NOMO-1 (cell line): Measurements from ENCODE around the gene AOC3.
"Not testable (repeated sequence)": the region's sequence is repeated elsewhere in the genome, so short reads cannot be mapped to it uniquely, and the experiment has no call there.

Source experiments
- DNase-seq, 2 experiments: peaks; one replicate each; lab custom pipeline; 2025; ENCODE audit not compliant: unreplicated experiment in 2 of 2; lab: John Stamatoyannopoulos, UW

The AOC3 gene

GRCh38 chr17:42889809-42890208 is 38.8 kb downstream of the AOC3 start:
- no peak for DNase-seq

GRCh38 chr17:42891539-42892152 is 40.6 kb downstream of the AOC3 start:
- DNase-seq = no peak

- DNase-seq = peak; percentile 30 to 33
Observed at GRCh38 chr17:42893359-42893758, 42.4 kb downstream of the AOC3 start.

GRCh38 chr17:42894283-42895184 is 43.5 kb downstream of the AOC3 start:
- DNase-seq = no peak

GRCh38 chr17:42895185-42895555 is 44.2 kb downstream of the AOC3 start:
- DNase-seq = no peak

- no peak for DNase-seq
Observed at GRCh38 chr17:42898147-42898811, 47.3 kb downstream of the AOC3 start.

- DNase-seq = not testable (repeated sequence)
Observed at GRCh38 chr17:42899981-42900380, 49.0 kb downstream of the AOC3 start.

GRCh38 chr17:42900460-42901331 is 49.7 kb downstream of the AOC3 start, which contains the start of gene G6PC1:
Gene G6PC1 (plus strand): TSS chr17:42900799. CDS start chr17:42900877, 78 bp downstream.
- no peak for DNase-seq

GRCh38 chr17:42901535-42902229 is 50.7 kb downstream of the AOC3 start:
- DNase-seq = no peak

- DNase-seq = no peak
Observed at GRCh38 chr17:42904110-42904469, 53.1 kb downstream of the AOC3 start.

GRCh38 chr17:42906772-42907446 is 55.9 kb downstream of the AOC3 start:
- peak in 1 of 2 experiments; percentile 60 for DNase-seq
